IPS-11a (cell line): ENCODE measurements around the gene PPIP5K1.

Experiments
- H3K4me3 ChIP-seq: one replicate; pipeline ENCODE4 v1.5.1; 2013; ENCODE audit warnings: low read depth, low read length, control low read depth

The PPIP5K1 gene

GRCh38 chr15:43492266-43492665 lies 97.7 kb downstream of the PPIP5K1 start:
- H3K4me3 ChIP-seq = peak overlapping the region; percentile 86

GRCh38 chr15:43489191-43489590 lies 100.8 kb downstream of the PPIP5K1 start:
- no peak overlapping the region for H3K4me3 ChIP-seq

GRCh38 chr15:43488790-43489189 lies 101.2 kb downstream of the PPIP5K1 start:
- H3K4me3 ChIP-seq = no peak overlapping the region

GRCh38 chr15:43487271-43487895 lies 102.6 kb downstream of the PPIP5K1 start:
- no peak overlapping the region for H3K4me3 ChIP-seq

- H3K4me3 ChIP-seq = no peak overlapping the region
Measured at GRCh38 chr15:43484455-43484854, 105.6 kb downstream of the PPIP5K1 start.
